ENCODE data around the gene USP47.

- no peak for TF ChIP-seq BHLHE40 (IDR thresholded peaks at IDR 0.05; ENCODE audit: borderline replicate concordance)
- no peak for TF ChIP-seq ARNT (IDR thresholded peaks at IDR 0.05)
- no peak for TF ChIP-seq TARDBP (IDR thresholded peaks at IDR 0.05)
- no peak for TF ChIP-seq SUZ12 (IDR thresholded peaks at IDR 0.05)
- no peak for TF ChIP-seq LEF1 (IDR thresholded peaks at IDR 0.05; ENCODE audit: borderline replicate concordance)
- TF ChIP-seq ELF4 (IDR thresholded peaks at IDR 0.05), result no peak
- TF ChIP-seq L3MBTL2 (conservative IDR thresholded peaks at IDR 0.05), result no peak
- no peak for TF ChIP-seq FOXK2 (IDR thresholded peaks at IDR 0.05)
- no peak for TF ChIP-seq CTBP1 (IDR thresholded peaks at IDR 0.05; ENCODE audit: borderline replicate concordance)
- TF ChIP-seq SP1 (IDR thresholded peaks at IDR 0.05), result no peak
Observed at GRCh38 chr11:11963067-11963466, 121.3 kb downstream of the USP47 start.
